H1 (cell line): Measurements from ENCODE around the gene ZNF555.

Experiments
- ATF3 ChIP-seq: IDR thresholded peaks from 2 replicates; pipeline ENCODE4 v1.6.1; 2011; ENCODE audit warnings: low read depth, mild to moderate bottlenecking, low read length; ENCODE audit not compliant: insufficient read depth
- BRCA1 ChIP-seq: IDR thresholded peaks from 2 replicates; pipeline ENCODE4 v1.6.1; 2012; ENCODE audit warnings: low read depth, low read length, improper control_type of control experiment
- CREB1 ChIP-seq: IDR thresholded peaks from 2 replicates; pipeline ENCODE4 v1.6.1; 2012; ENCODE audit warnings: inconsistent platforms
- CTCF ChIP-seq, 3 experiments: IDR thresholded peaks; 1 replicate in 2 of 3; 2 replicates in 1 of 3; pipeline versions ENCODE4 v1.5.1 to v1.6.1; 2011; ENCODE audit warnings: low read length in 3 of 3, mild to moderate bottlenecking in 3 of 3, inconsistent platforms in 2 of 3, low read depth in 1 of 3, moderate library complexity in 1 of 3; ENCODE audit not compliant: insufficient read depth in 1 of 3; ENCODE audit errors: control extremely low read depth in 1 of 3
- EGR1 ChIP-seq: IDR thresholded peaks from 2 replicates; pipeline ENCODE4 v1.6.1; 2011; ENCODE audit warnings: low read depth, low read length, borderline replicate concordance
- EZH2 ChIP-seq: fragments of 200-600 bp; sonication (generic); IDR thresholded peaks from 2 replicates; pipeline ENCODE4 v1.7.1; 2012; ENCODE audit warnings: low read depth, mild to moderate bottlenecking, moderate library complexity, low read length, inconsistent platforms; ENCODE audit not compliant: severe bottlenecking
- JUN ChIP-seq: IDR thresholded peaks from 2 replicates; pipeline ENCODE4 v1.6.1; 2011; ENCODE audit warnings: low read depth, mild to moderate bottlenecking, improper control_type of control experiment, low read length
- JUND ChIP-seq: IDR thresholded peaks from 2 replicates; pipeline ENCODE4 v1.6.1; 2011; ENCODE audit warnings: mild to moderate bottlenecking, improper control_type of control experiment, low read length
- POLR2A ChIP-seq, 2 experiments: IDR thresholded peaks; 1 replicate in 1 of 2; 2 replicates in 1 of 2; pipeline ENCODE4 v1.6.1; 2011; ENCODE audit warnings: low read depth in 2 of 2, low read length in 2 of 2, mild to moderate bottlenecking in 2 of 2; ENCODE audit errors: control extremely low read depth in 1 of 2
- POLR2AphosphoS5 ChIP-seq: IDR thresholded peaks from 2 replicates; pipeline ENCODE4 v1.6.1; 2011; ENCODE audit warnings: low read depth, low read length
- RNF2 ChIP-seq: fragments of 200-900, 300-1000 bp; sonication (generic); IDR thresholded peaks from 2 replicates; pipeline ENCODE4 v1.7.1; 2016; ENCODE audit warnings: borderline replicate concordance, low read depth, mild to moderate bottlenecking, antibody characterized with exemption, low read length; ENCODE audit not compliant: poor library complexity, severe bottlenecking; ENCODE audit errors: missing control alignments
- TAF1 ChIP-seq: IDR thresholded peaks from 2 replicates; pipeline ENCODE4 v1.6.1; 2011; ENCODE audit warnings: mild to moderate bottlenecking, low read depth, low read length
- TCF12 ChIP-seq: IDR thresholded peaks from 2 replicates; pipeline ENCODE4 v1.6.1; 2011; ENCODE audit warnings: low read depth, mild to moderate bottlenecking, low read length
- YY1 ChIP-seq: IDR thresholded peaks from 2 replicates; pipeline ENCODE4 v1.6.1; 2011; ENCODE audit warnings: low read depth, mild to moderate bottlenecking, low read length

GRCh38 chr19:2846180-2846894 lies 5.1 kb downstream of the ZNF555 start:
- no peak for TF ChIP-seq POLR2A (IDR thresholded peaks at IDR 0.05; ENCODE audit: control extremely low read depth in 1 of 2, low read depth in 2 of 2, low read length in 2 of 2)
- TF ChIP-seq CTCF (IDR thresholded peaks at IDR 0.05; ENCODE audit: control extremely low read depth in 1 of 3, insufficient read depth in 1 of 3, low read depth in 1 of 3, low read length in 3 of 3): no peak
- TF ChIP-seq TCF12: no peak
- TF ChIP-seq TAF1: no peak
- TF ChIP-seq JUND: no peak
- no peak for TF ChIP-seq RNF2
- TF ChIP-seq POLR2AphosphoS5: no peak
- no peak for TF ChIP-seq JUN
- no peak for TF ChIP-seq EGR1
- no peak for TF ChIP-seq BRCA1
- TF ChIP-seq EZH2: no peak
- no peak for TF ChIP-seq YY1
- TF ChIP-seq ATF3: no peak
- no peak for TF ChIP-seq CREB1
